Neuronal stem cell (in vitro differentiated cells): ENCODE measurements around the gene NOXRED1.

Experiments
- DNase-seq: peaks from one replicate; pipeline ENCODE4 v3.0.0-alpha.2; 2013; ENCODE audit warnings: low spot score
- H2AFZ ChIP-seq: one replicate; pipeline ENCODE4 v1.6.1; 2013; ENCODE audit warnings: mild to moderate bottlenecking, low read length, inconsistent platforms
- H2AK5ac ChIP-seq: 2 replicates; pipeline ENCODE4 v1.6.1; 2013; ENCODE audit warnings: low read depth, mild to moderate bottlenecking, inconsistent platforms, low read length, moderate library complexity, mixed read lengths
- H2BK120ac ChIP-seq: 2 replicates; pipeline ENCODE4 v1.6.1; 2013; ENCODE audit warnings: low read depth, mild to moderate bottlenecking, inconsistent platforms, low read length, moderate library complexity, mixed read lengths
- H2BK12ac ChIP-seq: one replicate; pipeline ENCODE4 v1.6.1; 2013; ENCODE audit warnings: low read length, inconsistent platforms
- H2BK15ac ChIP-seq: 2 replicates; pipeline ENCODE4 v1.6.1; 2013; ENCODE audit warnings: mild to moderate bottlenecking, low read length, inconsistent platforms, mixed read lengths
- H2BK5ac ChIP-seq: one replicate; pipeline ENCODE4 v1.6.1; 2013; ENCODE audit warnings: inconsistent platforms, mild to moderate bottlenecking, low read length, moderate library complexity
- H3K14ac ChIP-seq: one replicate; pipeline ENCODE4 v1.6.1; 2013; ENCODE audit warnings: low read length, inconsistent platforms
- H3K18ac ChIP-seq: 2 replicates; pipeline ENCODE4 v1.6.1; 2013; ENCODE audit warnings: low read length, inconsistent platforms
- H3K23ac ChIP-seq: 2 replicates; pipeline ENCODE4 v1.6.1; 2013; ENCODE audit warnings: low read depth, mild to moderate bottlenecking, mixed read lengths, low read length, inconsistent platforms; ENCODE audit not compliant: poor library complexity
- H3K27ac ChIP-seq: replicated peaks from 3 replicates; pipeline ENCODE4 v1.5.1; 2013; ENCODE audit warnings: low read length, inconsistent platforms
- H3K27me3 ChIP-seq, 3 experiments: 2 replicates each; pipeline ENCODE4 v1.6.1; 2013; ENCODE audit warnings: low read length in 3 of 3, mild to moderate bottlenecking in 2 of 3, inconsistent platforms in 1 of 3, low read depth in 1 of 3, mixed read lengths in 1 of 3, moderate library complexity in 1 of 3; ENCODE audit not compliant: control insufficient read depth in 3 of 3, insufficient read depth in 3 of 3
- H3K36me3 ChIP-seq, 2 donors: replicated peaks in 1 of 2; 2 replicates each; pipeline ENCODE4 v1.6.1; 2013; ENCODE audit warnings: low read length in 2 of 2; ENCODE audit not compliant: control insufficient read depth in 2 of 2, insufficient read depth in 2 of 2
- H3K4ac ChIP-seq: 2 replicates; pipeline ENCODE4 v1.6.1; 2013; ENCODE audit warnings: inconsistent platforms, mild to moderate bottlenecking, low read length, moderate library complexity
- H3K4me1 ChIP-seq, 2 donors: 1 replicate in 1 of 2; 2 replicates in 1 of 2; pipeline ENCODE4 v1.6.1; 2013; ENCODE audit warnings: low read length in 2 of 2, low read depth in 1 of 2; ENCODE audit not compliant: control insufficient read depth in 2 of 2, insufficient read depth in 1 of 2
- H3K4me2 ChIP-seq: one replicate; pipeline ENCODE4 v1.6.1; 2013; ENCODE audit warnings: mild to moderate bottlenecking, low read length, inconsistent platforms; ENCODE audit not compliant: insufficient read depth, poor library complexity, severe bottlenecking
- H3K4me3 ChIP-seq, 2 donors: 2 replicates each; pipeline ENCODE4 v1.5.1; 2013; ENCODE audit warnings: low read length in 2 of 2, mild to moderate bottlenecking in 2 of 2, inconsistent platforms in 1 of 2, moderate library complexity in 1 of 2
- H3K79me1 ChIP-seq: one replicate; pipeline ENCODE4 v1.6.1; 2013; ENCODE audit warnings: low read depth, mild to moderate bottlenecking, inconsistent platforms, low read length, moderate library complexity
- H3K9ac ChIP-seq: one replicate; pipeline ENCODE4 v1.6.1; 2013; ENCODE audit warnings: mild to moderate bottlenecking, low read depth, low read length, inconsistent platforms; ENCODE audit not compliant: poor library complexity
- H3K9me3 ChIP-seq, 2 donors: replicated peaks in 1 of 2; 2 replicates each; pipeline versions ENCODE3 to v1.6.1; 2013; ENCODE audit warnings: low read length in 2 of 2, mild to moderate bottlenecking in 2 of 2, inconsistent platforms in 1 of 2, low read depth in 1 of 2, mixed read lengths in 1 of 2, moderate library complexity in 1 of 2; ENCODE audit not compliant: control insufficient read depth in 2 of 2, insufficient read depth in 1 of 2
- H4K8ac ChIP-seq: one replicate; pipeline ENCODE4 v1.6.1; 2013; ENCODE audit warnings: low read depth, mild to moderate bottlenecking, inconsistent platforms, low read length, moderate library complexity
- H4K91ac ChIP-seq: one replicate; pipeline ENCODE4 v1.6.1; 2013; ENCODE audit warnings: low read length, low read depth, mild to moderate bottlenecking, inconsistent platforms; ENCODE audit not compliant: poor library complexity
- WGBS, 2 donors: extraction: QIAGEN DNeasy Blood & Tissue Kit; methylation state at CpG; one replicate each; pipeline ENCODE4 v1.1.7; 2013; ENCODE audit warnings: missing lambda C conversion rate in 2 of 2, mixed read lengths in 1 of 2; ENCODE audit not compliant: insufficient read length in 2 of 2, insufficient replicate concordance in 1 of 2; ENCODE audit errors: extremely low coverage in 2 of 2; 5-methylcytosine and 5-hydroxymethylcytosine counted together

Gene NOXRED1

GRCh38 chr14:77457115-77457521 is 33.8 kb upstream of the NOXRED1 start:
- WGBS, 2 donors = no CpG with 5 or more reads among the region's 18 CpGs
- DNase-seq = no peak
- H2BK120ac ChIP-seq = no peak overlapping the region
- no peaks in the 10 kb centered on the region for H3K27me3 ChIP-seq
- H2BK5ac ChIP-seq = no peak overlapping the region
- H2AFZ ChIP-seq = peak overlapping the region; percentile 88
- H4K8ac ChIP-seq = no peak overlapping the region
- H3K4me3 ChIP-seq = peak overlapping the region; percentile 67 to 84
- H2BK12ac ChIP-seq = no peak overlapping the region
- H3K9me3 ChIP-seq = no peaks in the 10 kb centered on the region
- H3K4me2 ChIP-seq = peak overlapping the region; percentile 70
- peak overlapping the region; percentile 51 for H3K27ac ChIP-seq
- H3K4me1 ChIP-seq = peaks cover 2 to 6% of the 10 kb centered on the region in 2 donors
- H3K36me3 ChIP-seq = peaks cover 21 to 44% of the 10 kb centered on the region in 2 donors
- no peak overlapping the region for H3K4ac ChIP-seq
- no peak overlapping the region for H2BK15ac ChIP-seq
- no peak overlapping the region for H3K14ac ChIP-seq
- H3K9ac ChIP-seq = peak overlapping the region; percentile 22
- no peak overlapping the region for H3K23ac ChIP-seq
- peaks cover 9% of the 10 kb centered on the region for H3K79me1 ChIP-seq
- H4K91ac ChIP-seq = no peak overlapping the region
- H2AK5ac ChIP-seq = no peak overlapping the region
- peak overlapping the region; percentile 31 for H3K18ac ChIP-seq

DNA sequence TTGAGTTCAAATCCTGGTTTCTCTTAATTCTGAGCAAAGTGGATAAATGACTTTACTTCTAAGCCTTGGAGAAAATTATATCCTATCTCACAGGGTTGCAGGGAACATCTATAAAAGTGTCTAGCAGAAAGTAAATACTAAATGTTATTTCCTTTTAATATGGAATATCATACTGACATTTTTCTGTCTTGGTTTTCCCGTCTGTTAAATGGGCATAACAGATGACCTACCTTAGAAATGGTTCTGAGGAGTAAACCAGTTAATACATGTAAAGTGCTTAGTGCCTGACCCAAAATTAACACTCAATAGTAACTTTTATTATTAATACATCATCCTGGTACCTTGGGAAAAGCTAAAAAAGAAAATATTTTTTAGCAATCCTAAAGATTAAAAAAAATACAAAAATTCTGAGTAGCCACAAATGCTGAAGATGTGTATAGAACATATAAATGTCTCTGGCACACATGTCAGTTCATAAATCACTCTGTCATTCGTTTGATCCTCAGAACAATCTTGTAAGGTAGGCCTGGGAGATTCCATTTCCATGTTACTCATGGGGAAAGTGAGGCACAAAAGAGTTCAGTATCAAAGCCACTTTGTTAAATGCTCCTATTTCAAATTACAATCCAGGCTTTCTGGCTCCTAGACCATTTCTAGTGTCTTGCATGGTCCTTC is 32.8 kb upstream of the NOXRED1 start:
- H3K4ac ChIP-seq = no peak overlapping the region
- H3K14ac ChIP-seq = no peak overlapping the region
- DNase-seq = no peak
- no peak overlapping the region for H3K4me2 ChIP-seq
- no peak overlapping the region for H2AK5ac ChIP-seq
- H3K18ac ChIP-seq = no peak overlapping the region
- no peak overlapping the region for H2BK120ac ChIP-seq
- no peaks in the 10 kb centered on the region for H3K27me3 ChIP-seq
- H4K8ac ChIP-seq = no peak overlapping the region
- no peak overlapping the region for H3K23ac ChIP-seq
- H3K9me3 ChIP-seq = no peaks in the 10 kb centered on the region
- peak overlapping the region in 1 of 2 donors; percentile 67 for H3K4me3 ChIP-seq
- peaks cover 6% of the 10 kb centered on the region for H3K79me1 ChIP-seq
- peaks cover 14 to 44% of the 10 kb centered on the region in 2 donors for H3K36me3 ChIP-seq
- WGBS, 2 donors = no CpG with 5 or more reads among the region's 2 CpGs
- no peak overlapping the region for H2BK5ac ChIP-seq
- H4K91ac ChIP-seq = no peak overlapping the region
- no peak overlapping the region for H2BK15ac ChIP-seq
- no peak overlapping the region for H2AFZ ChIP-seq
- no peak overlapping the region for H3K27ac ChIP-seq
- H2BK12ac ChIP-seq = no peak overlapping the region
- no peak overlapping the region for H3K9ac ChIP-seq
- peaks cover 2 to 6% of the 10 kb centered on the region in 2 donors for H3K4me1 ChIP-seq

DNA sequence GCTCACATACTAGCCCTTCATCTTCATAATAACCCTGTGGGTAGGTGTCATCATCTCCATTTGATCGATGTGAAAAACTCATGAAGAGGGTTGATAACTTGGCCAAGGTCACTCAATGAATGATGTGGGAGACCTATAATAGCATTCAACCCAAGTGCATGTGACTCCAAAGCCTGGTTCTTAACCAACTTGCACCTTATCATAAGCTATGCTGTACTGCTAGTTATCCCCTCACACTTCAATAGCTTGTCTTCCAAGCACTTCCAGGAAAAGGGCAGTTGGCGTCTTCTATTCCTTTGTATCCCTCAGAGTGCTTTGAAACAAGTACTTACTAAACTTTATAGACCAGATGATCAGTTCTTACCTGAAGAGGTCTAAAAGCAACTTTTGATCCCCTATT is 18.9 kb upstream of the NOXRED1 start:
- Histone ChIP-seq H3K9ac (no peak overlapping the region), H2BK15ac (no peak overlapping the region), H3K4me1 (no peaks in the 10 kb centered on the region), H4K8ac (no peak overlapping the region), H2BK120ac (no peak overlapping the region), H3K4ac (no peak overlapping the region), H3K4me2 (no peak overlapping the region), H3K27ac (no peak overlapping the region), H3K14ac (no peak overlapping the region), H3K36me3 (peaks cover 7 to 79% of the 10 kb centered on the region in 2 donors), H3K27me3 (no peaks in the 10 kb centered on the region), H4K91ac (no peak overlapping the region), H2AK5ac (no peak overlapping the region), H3K18ac (no peak overlapping the region), H3K23ac (no peak overlapping the region), H3K9me3 (no peaks in the 10 kb centered on the region), H2BK5ac (no peak overlapping the region), H2BK12ac (no peak overlapping the region), H3K4me3 (no peak overlapping the region), H2AFZ (no peak overlapping the region), H3K79me1 (no peaks in the 10 kb centered on the region)
- no peak for DNase-seq
- no CpG with 5 or more reads among the region's 2 CpGs for WGBS, 2 donors

- Histone ChIP-seq H2BK12ac (no peak overlapping the region), H3K9ac (no peak overlapping the region), H3K36me3 (peaks cover 7 to 85% of the 10 kb centered on the region in 2 donors), H3K27me3 (no peaks in the 10 kb centered on the region), H3K4me3 (no peak overlapping the region), H4K8ac (no peak overlapping the region), H3K23ac (no peak overlapping the region), H3K27ac (no peak overlapping the region), H3K4ac (no peak overlapping the region), H3K14ac (no peak overlapping the region), H3K9me3 (no peaks in the 10 kb centered on the region), H2BK120ac (no peak overlapping the region), H2BK15ac (no peak overlapping the region), H3K4me2 (no peak overlapping the region), H3K18ac (no peak overlapping the region), H2BK5ac (no peak overlapping the region), H3K4me1 (no peaks in the 10 kb centered on the region), H3K79me1 (no peaks in the 10 kb centered on the region), H4K91ac (no peak overlapping the region), H2AK5ac (no peak overlapping the region), H2AFZ (no peak overlapping the region)
- DNase-seq = no peak
- no CpG with 5 or more reads among the region's 4 CpGs for WGBS, 2 donors
Measured at GRCh38 chr14:77439861-77440260, 16.5 kb upstream of the NOXRED1 start.
